ENCODE measurements around the gene NDUFS4. TPM values are rescaled to one million over a fixed set of nuclear protein-coding genes. Genes with fewer than 3 reads are reported as not detected.
A peak's percentile ranks its signal among the peaks of the same experiment; 100 is the strongest.

NDUFS4 gene
- total RNA-seq, 1 donor from 2014 or later: 92.4 TPM

- Mint-ChIP-seq H3K4me1 (ENCODE audit: low read depth, unreplicated experiment) (peaks cover 4% of the 10 kb centered on the region), H3K9me3 (ENCODE audit: unreplicated experiment) (no peaks in the 10 kb centered on the region), H3K4me3 (ENCODE audit: unreplicated experiment) (no peak overlapping the region), H3K27ac (ENCODE audit: unreplicated experiment) (no peak overlapping the region), H3K36me3 (ENCODE audit: low read depth, unreplicated experiment) (no peaks in the 10 kb centered on the region), H3K27me3 (ENCODE audit: low read depth, unreplicated experiment) (no peaks in the 10 kb centered on the region)
- no peaks in the 10 kb centered on the region for H4K20me1 ChIP-seq (ENCODE audit: insufficient read depth, low read length)
- TF ChIP-seq EZH2 (IDR thresholded peaks at IDR 0.05; ENCODE audit: insufficient read depth, low read length) (no peak), CTCF (IDR thresholded peaks at IDR 0.05; ENCODE audit: insufficient read depth, low read depth, low read length) (no peak)
- no peaks in the 10 kb centered on the region for H3K4me1 ChIP-seq (ENCODE audit: insufficient read depth, low read length)
- H2AFZ ChIP-seq (ENCODE audit: low read depth, low read length): no peak overlapping the region
- H3K36me3 ChIP-seq (ENCODE audit: insufficient read depth, low read length): no peaks in the 10 kb centered on the region
- no peak overlapping the region for H3K4me3 ChIP-seq (ENCODE audit: insufficient read depth, low read depth, low read length)
- no peak overlapping the region for H3K9ac ChIP-seq (ENCODE audit: low read length)
- H3K27me3 ChIP-seq (ENCODE audit: insufficient read depth, low read length): no peaks in the 10 kb centered on the region
- no peaks in the 10 kb centered on the region for H3K79me2 ChIP-seq (ENCODE audit: insufficient read depth, low read length)
- H3K4me2 ChIP-seq (ENCODE audit: low read length): no peak overlapping the region
- H3K27ac ChIP-seq (ENCODE audit: low read depth, low read length): no peak overlapping the region
- no peak for FAIRE-seq
- no peaks in the 10 kb centered on the region for H3K9me3 ChIP-seq (ENCODE audit: insufficient read depth, low read depth, low read length)
- DNase-seq (ENCODE audit: low read depth): no peak
These were observed 5.3 kb upstream of the NDUFS4 start for GRCh38 chr5:53555160-53555559.

- TF ChIP-seq CTCF (IDR thresholded peaks at IDR 0.05; ENCODE audit: insufficient read depth, low read depth, low read length): no peak
- no peak for TF ChIP-seq EZH2 (IDR thresholded peaks at IDR 0.05; ENCODE audit: insufficient read depth, low read length)
- Histone ChIP-seq H3K9me3 (ENCODE audit: insufficient read depth, low read depth, low read length) (no peaks in the 10 kb centered on the region), H3K27ac (ENCODE audit: low read depth, low read length) (no peak overlapping the region), H3K27me3 (ENCODE audit: insufficient read depth, low read length) (no peaks in the 10 kb centered on the region), H3K79me2 (ENCODE audit: insufficient read depth, low read length) (peaks cover 6% of the 10 kb centered on the region), H3K4me1 (ENCODE audit: insufficient read depth, low read length) (no peaks in the 10 kb centered on the region), H3K4me2 (ENCODE audit: low read length) (no peak overlapping the region), H3K36me3 (ENCODE audit: insufficient read depth, low read length) (no peaks in the 10 kb centered on the region), H2AFZ (ENCODE audit: low read depth, low read length) (no peak overlapping the region), H4K20me1 (ENCODE audit: insufficient read depth, low read length) (no peaks in the 10 kb centered on the region), H3K9ac (ENCODE audit: low read length) (no peak overlapping the region), H3K4me3 (ENCODE audit: insufficient read depth, low read depth, low read length) (no peak overlapping the region)
- DNase-seq (ENCODE audit: low read depth) (no peak), FAIRE-seq (no peak)
- no peaks in the 10 kb centered on the region for H3K9me3 Mint-ChIP-seq (ENCODE audit: unreplicated experiment)
- H3K27ac Mint-ChIP-seq (ENCODE audit: unreplicated experiment): no peak overlapping the region
- H3K36me3 Mint-ChIP-seq (ENCODE audit: low read depth, unreplicated experiment): no peaks in the 10 kb centered on the region
- H3K4me1 Mint-ChIP-seq (ENCODE audit: low read depth, unreplicated experiment): peaks cover 6% of the 10 kb centered on the region
- no peak overlapping the region for H3K4me3 Mint-ChIP-seq (ENCODE audit: unreplicated experiment)
- no peaks in the 10 kb centered on the region for H3K27me3 Mint-ChIP-seq (ENCODE audit: low read depth, unreplicated experiment)
These were observed 4.4 kb upstream of the NDUFS4 start for GRCh38 chr5:53556001-53556400.

GRCh38 chr5:53557386-53557785 lies 3.1 kb upstream of the NDUFS4 start:
- Mint-ChIP-seq H3K4me3 (ENCODE audit: unreplicated experiment) (no peak overlapping the region), H3K27ac (ENCODE audit: unreplicated experiment) (no peak overlapping the region), H3K4me1 (ENCODE audit: low read depth, unreplicated experiment) (peaks cover 11% of the 10 kb centered on the region), H3K9me3 (ENCODE audit: unreplicated experiment) (no peaks in the 10 kb centered on the region), H3K36me3 (ENCODE audit: low read depth, unreplicated experiment) (no peaks in the 10 kb centered on the region), H3K27me3 (ENCODE audit: low read depth, unreplicated experiment) (no peaks in the 10 kb centered on the region)
- Histone ChIP-seq H3K9ac (ENCODE audit: low read length) (no peak overlapping the region), H2AFZ (ENCODE audit: low read depth, low read length) (no peak overlapping the region), H3K9me3 (ENCODE audit: insufficient read depth, low read depth, low read length) (no peaks in the 10 kb centered on the region), H3K4me1 (ENCODE audit: insufficient read depth, low read length) (peaks cover 3% of the 10 kb centered on the region), H3K4me3 (ENCODE audit: insufficient read depth, low read depth, low read length) (no peak overlapping the region), H3K27me3 (ENCODE audit: insufficient read depth, low read length) (no peaks in the 10 kb centered on the region), H3K79me2 (ENCODE audit: insufficient read depth, low read length) (peaks cover 20% of the 10 kb centered on the region), H3K27ac (ENCODE audit: low read depth, low read length) (no peak overlapping the region), H3K36me3 (ENCODE audit: insufficient read depth, low read length) (no peaks in the 10 kb centered on the region), H4K20me1 (ENCODE audit: insufficient read depth, low read length) (peaks cover 4% of the 10 kb centered on the region), H3K4me2 (ENCODE audit: low read length) (no peak overlapping the region)
- FAIRE-seq (no peak), DNase-seq (ENCODE audit: low read depth) (peak; percentile 29)
- TF ChIP-seq EZH2 (IDR thresholded peaks at IDR 0.05; ENCODE audit: insufficient read depth, low read length): no peak
- TF ChIP-seq CTCF (IDR thresholded peaks at IDR 0.05; ENCODE audit: insufficient read depth, low read depth, low read length): no peak

Data from astrocyte (in vitro differentiated cells and primary cell).